OCI-LY7 (cell line): Measurements from ENCODE around the gene ASB2.

Source experiments
- CTCF ChIP-seq: fragments of 200-600 bp; sonication (generic); conservative IDR thresholded peaks from 2 replicates; pipeline ENCODE4 v1.5.1; 2014; ENCODE audit warnings: mild to moderate bottlenecking, antibody characterized with exemption, low read length, moderate library complexity, mixed read lengths
- EZH2phosphoT487 ChIP-seq: fragments of 200-600 bp; sonication (generic); IDR thresholded peaks from 2 replicates; pipeline ENCODE4 v1.6.1; 2018; ENCODE audit warnings: low read depth, borderline replicate concordance, mild to moderate bottlenecking, mixed run types, antibody characterized with exemption, low read length, moderate library complexity, mixed read lengths

GRCh38 chr14:93996130-93996695 lies 19.8 kb upstream of the ASB2 start:
- no peak for TF ChIP-seq CTCF
- no peak for TF ChIP-seq EZH2phosphoT487
